Nephron progenitor cell (in vitro differentiated cells): ENCODE measurements around the gene DCLK1.

Experiments used
- DNase-seq: peaks from one replicate; pipeline ENCODE4 v3.0.0; 2021
- H3K27ac Mint-ChIP-seq: 2 replicates; pipeline ENCODE4 v1.8.0; 2021; ENCODE audit warnings: mild to moderate bottlenecking, moderate library complexity, mixed read lengths
- H3K27me3 Mint-ChIP-seq: 2 replicates; pipeline ENCODE4 v1.8.0; 2021; ENCODE audit warnings: mild to moderate bottlenecking, low read depth, mixed read lengths; ENCODE audit not compliant: poor library complexity
- H3K36me3 Mint-ChIP-seq: 2 replicates; pipeline ENCODE4 v1.8.0; 2021; ENCODE audit warnings: low read depth, mixed read lengths
- H3K4me1 Mint-ChIP-seq: 2 replicates; pipeline ENCODE4 v1.8.0; 2021; ENCODE audit warnings: mixed read lengths
- H3K4me3 Mint-ChIP-seq: 2 replicates; pipeline ENCODE4 v1.8.0; 2021; ENCODE audit warnings: mild to moderate bottlenecking, moderate library complexity, mixed read lengths
- H3K9me3 Mint-ChIP-seq: 2 replicates; pipeline ENCODE4 v1.8.0; 2021; ENCODE audit warnings: mild to moderate bottlenecking, moderate library complexity, mixed read lengths
- TF ChIP-seq, protein P1 (sequence below): fragments of 200-600 bp; sonication (generic); IDR thresholded peaks from 2 replicates; pipeline ENCODE4 v1.5.0; 2021; ENCODE audit warnings: antibody characterized with exemption

DCLK1 gene

DNA sequence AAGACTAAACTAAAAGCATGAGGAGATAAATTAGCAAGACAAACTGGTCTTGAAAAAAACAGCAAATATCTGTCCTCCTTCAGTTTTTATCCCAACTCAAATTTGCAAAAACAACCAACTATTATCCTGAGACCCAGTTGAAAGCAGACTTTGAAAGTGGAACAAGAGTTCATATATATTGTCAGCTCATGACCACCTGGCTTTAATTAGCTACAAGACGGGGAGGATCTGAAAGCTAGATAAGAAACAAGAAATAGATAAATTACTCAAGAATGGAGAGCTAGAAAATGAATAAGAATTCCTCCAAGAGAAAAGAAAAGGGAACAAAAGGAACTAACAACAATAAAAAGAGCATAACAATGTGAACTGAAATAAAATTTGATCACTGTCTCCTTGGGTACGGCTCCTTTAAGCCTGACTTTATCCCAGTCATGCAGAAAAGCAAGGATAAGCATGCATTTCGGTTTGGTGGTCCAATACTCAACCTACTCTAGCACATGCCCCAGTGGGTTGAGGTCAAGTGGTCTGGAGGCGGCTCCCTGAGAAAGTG, 246.9 kb downstream of the DCLK1 start:
- Mint-ChIP-seq H3K36me3 (no peaks in the 10 kb centered on the region), H3K4me1 (peaks cover 57% of the 10 kb centered on the region), H3K9me3 (peaks cover 12% of the 10 kb centered on the region), H3K27me3 (no peaks in the 10 kb centered on the region), H3K4me3 (no peak overlapping the region), H3K27ac (peak overlapping the region; percentile 26)
- no peak for DNase-seq
- TF ChIP-seq, protein P1, sequence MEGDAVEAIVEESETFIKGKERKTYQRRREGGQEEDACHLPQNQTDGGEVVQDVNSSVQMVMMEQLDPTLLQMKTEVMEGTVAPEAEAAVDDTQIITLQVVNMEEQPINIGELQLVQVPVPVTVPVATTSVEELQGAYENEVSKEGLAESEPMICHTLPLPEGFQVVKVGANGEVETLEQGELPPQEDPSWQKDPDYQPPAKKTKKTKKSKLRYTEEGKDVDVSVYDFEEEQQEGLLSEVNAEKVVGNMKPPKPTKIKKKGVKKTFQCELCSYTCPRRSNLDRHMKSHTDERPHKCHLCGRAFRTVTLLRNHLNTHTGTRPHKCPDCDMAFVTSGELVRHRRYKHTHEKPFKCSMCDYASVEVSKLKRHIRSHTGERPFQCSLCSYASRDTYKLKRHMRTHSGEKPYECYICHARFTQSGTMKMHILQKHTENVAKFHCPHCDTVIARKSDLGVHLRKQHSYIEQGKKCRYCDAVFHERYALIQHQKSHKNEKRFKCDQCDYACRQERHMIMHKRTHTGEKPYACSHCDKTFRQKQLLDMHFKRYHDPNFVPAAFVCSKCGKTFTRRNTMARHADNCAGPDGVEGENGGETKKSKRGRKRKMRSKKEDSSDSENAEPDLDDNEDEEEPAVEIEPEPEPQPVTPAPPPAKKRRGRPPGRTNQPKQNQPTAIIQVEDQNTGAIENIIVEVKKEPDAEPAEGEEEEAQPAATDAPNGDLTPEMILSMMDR: no peak

DNA sequence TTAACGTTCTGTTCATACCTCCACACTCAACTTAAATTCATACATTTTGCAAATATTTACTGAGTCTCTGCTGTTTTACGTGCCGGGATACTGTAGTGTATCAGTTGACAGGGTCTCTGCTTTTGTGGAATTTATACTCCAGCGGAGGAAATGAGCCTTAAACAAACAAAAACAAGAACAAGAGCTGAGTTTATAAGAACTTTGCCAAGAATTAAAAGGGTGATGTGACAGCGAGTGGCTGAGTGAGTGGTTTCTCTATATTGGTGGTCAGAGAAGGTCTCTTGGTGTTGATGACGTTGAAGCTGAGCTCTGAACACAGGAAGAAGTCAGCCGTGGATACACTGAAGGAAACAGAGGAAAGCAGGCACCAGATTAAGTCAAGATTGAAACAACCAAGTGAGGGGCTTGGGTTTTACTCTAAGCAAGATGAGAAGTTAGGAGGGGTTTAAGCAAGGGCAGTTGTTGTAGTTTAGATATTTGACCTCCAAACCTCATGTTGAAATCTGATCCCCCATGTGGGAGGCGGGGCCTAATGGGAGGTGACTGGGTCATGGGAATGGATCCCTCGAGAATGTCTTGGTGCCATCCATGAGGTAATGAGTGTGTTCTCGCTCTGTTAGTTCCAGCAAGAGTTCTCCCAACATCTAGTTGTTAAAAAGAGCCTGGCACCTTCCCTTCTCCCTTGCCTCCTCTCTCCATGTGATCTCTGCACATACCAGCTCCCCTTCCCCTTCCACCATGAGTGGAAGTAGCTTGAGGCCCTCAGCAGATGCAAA, 248.3 kb downstream of the DCLK1 start:
- no peaks in the 10 kb centered on the region for H3K36me3 Mint-ChIP-seq
- peaks cover 3% of the 10 kb centered on the region for H3K27me3 Mint-ChIP-seq
- peak; percentile 14 for DNase-seq
- peaks cover 44% of the 10 kb centered on the region for H3K4me1 Mint-ChIP-seq
- TF ChIP-seq, protein P1: no peak
- H3K9me3 Mint-ChIP-seq: peaks cover 12% of the 10 kb centered on the region
- H3K4me3 Mint-ChIP-seq: peak overlapping the region; percentile 33
- peak overlapping the region; percentile 90 for H3K27ac Mint-ChIP-seq

DNA sequence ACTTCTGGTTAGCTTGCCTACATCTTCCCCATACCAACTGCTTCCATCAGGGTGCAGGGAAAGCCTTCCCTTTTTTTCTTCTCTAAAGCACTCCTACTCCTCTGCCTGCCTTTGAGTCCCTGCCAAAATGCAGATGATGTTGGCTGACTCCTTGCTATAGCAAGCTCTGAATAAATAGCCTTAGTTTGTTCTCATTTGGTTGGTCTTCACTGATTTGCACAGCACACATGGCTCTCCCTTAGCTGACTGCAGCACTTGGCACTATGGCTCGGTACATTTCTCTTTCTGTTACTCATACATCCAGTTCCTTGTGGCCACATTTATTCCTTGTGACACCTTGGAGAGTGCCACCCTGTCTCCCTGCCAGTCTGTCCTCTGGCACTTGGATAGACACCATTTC, 249.8 kb downstream of the DCLK1 start:
- H3K4me1 Mint-ChIP-seq: peaks cover 35% of the 10 kb centered on the region
- TF ChIP-seq, protein P1: no peak
- no peak overlapping the region for H3K27ac Mint-ChIP-seq
- no peak for DNase-seq
- H3K9me3 Mint-ChIP-seq: peaks cover 12% of the 10 kb centered on the region
- no peak overlapping the region for H3K4me3 Mint-ChIP-seq
- peaks cover 3% of the 10 kb centered on the region for H3K27me3 Mint-ChIP-seq
- no peaks in the 10 kb centered on the region for H3K36me3 Mint-ChIP-seq

DNA sequence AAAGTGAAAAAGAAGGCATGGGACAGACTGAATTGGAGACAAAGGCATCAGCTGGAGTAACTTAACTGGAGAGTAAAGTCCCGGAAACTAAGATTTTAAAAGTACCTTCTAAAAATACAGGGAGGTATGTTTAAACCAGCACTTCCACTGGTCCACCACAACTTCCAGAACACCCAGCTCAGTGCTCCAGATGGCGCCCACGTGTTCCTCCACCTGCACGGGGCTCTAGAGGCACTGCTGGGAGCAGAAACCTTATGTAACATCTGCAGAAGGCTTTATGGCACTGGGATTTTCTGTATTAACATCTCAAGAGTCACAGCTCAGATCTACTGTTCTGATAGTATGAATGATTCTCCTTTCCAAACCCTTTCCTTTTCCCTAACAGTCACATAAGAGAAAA, 252.1 kb downstream of the DCLK1 start:
- no peak for DNase-seq
- H3K27ac Mint-ChIP-seq: no peak overlapping the region
- no peak overlapping the region for H3K4me3 Mint-ChIP-seq
- TF ChIP-seq, protein P1: no peak
- peaks cover 3% of the 10 kb centered on the region for H3K27me3 Mint-ChIP-seq
- H3K36me3 Mint-ChIP-seq: no peaks in the 10 kb centered on the region
- peaks cover 18% of the 10 kb centered on the region for H3K4me1 Mint-ChIP-seq
- peaks cover 12% of the 10 kb centered on the region for H3K9me3 Mint-ChIP-seq

DNA sequence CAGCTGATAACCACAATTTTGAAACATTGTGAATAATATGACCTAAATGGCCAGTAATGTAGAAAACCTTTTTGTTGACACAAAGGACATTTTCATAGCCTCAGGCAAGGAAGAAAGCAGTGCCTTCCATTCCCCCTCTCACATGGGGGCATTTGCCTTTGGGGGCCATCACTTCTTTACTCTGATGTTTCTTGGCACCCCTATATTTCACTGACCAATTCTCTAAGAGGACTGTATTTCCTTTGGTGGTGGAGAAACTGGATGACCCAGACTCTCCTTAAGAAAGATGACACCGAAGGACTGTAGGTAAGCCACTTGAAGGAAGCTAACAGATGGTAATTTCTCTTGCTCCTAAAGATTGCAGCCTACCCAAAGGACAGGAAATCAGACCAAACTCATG, 254.6 kb downstream of the DCLK1 start:
- H3K27ac Mint-ChIP-seq: no peak overlapping the region
- H3K36me3 Mint-ChIP-seq: no peaks in the 10 kb centered on the region
- no peaks in the 10 kb centered on the region for H3K4me1 Mint-ChIP-seq
- H3K27me3 Mint-ChIP-seq: peaks cover 3% of the 10 kb centered on the region
- no peak for DNase-seq
- no peak overlapping the region for H3K4me3 Mint-ChIP-seq
- H3K9me3 Mint-ChIP-seq: no peaks in the 10 kb centered on the region
- TF ChIP-seq, protein P1: no peak

GRCh38 chr13:35874704-35875103, 256.5 kb downstream of the DCLK1 start:
- H3K27me3 Mint-ChIP-seq: peaks cover 7% of the 10 kb centered on the region

More at GRCh38 chr13:35874704-35875103, 256.5 kb downstream of the DCLK1 start:
- no peaks in the 10 kb centered on the region for H3K36me3 Mint-ChIP-seq
- H3K4me3 Mint-ChIP-seq: no peak overlapping the region
- TF ChIP-seq, protein P1: no peak
- H3K9me3 Mint-ChIP-seq: no peaks in the 10 kb centered on the region
- no peaks in the 10 kb centered on the region for H3K4me1 Mint-ChIP-seq
- no peak for DNase-seq
- no peak overlapping the region for H3K27ac Mint-ChIP-seq
